HepG2 (cell line): ENCODE measurements around the gene SEMA3G. TPM values are rescaled to one million over a fixed set of nuclear protein-coding genes. Genes with fewer than 3 reads are reported as not detected.
A peak's percentile ranks its signal among the peaks of the same experiment; 100 is the strongest.

Experiments
- AGO1 ChIP-seq: fragments of 200-400 bp; formaldehyde crosslinking; IDR thresholded peaks from 2 replicates; pipeline ENCODE4 v1.6.1; 2017; ENCODE audit warnings: mild to moderate bottlenecking, low read depth, low read length, moderate library complexity; ENCODE audit not compliant: poor library complexity, severe bottlenecking
- BRD4 ChIP-seq: sonication (generic); formaldehyde crosslinking; IDR thresholded peaks from 2 replicates; pipeline ENCODE4 v1.4.0; 2020; ENCODE audit warnings: missing genetic modification reagents
- CBFB ChIP-seq: sonication (generic); formaldehyde crosslinking; IDR thresholded peaks from 2 replicates; pipeline ENCODE4 v1.4.0; 2020; ENCODE audit warnings: missing genetic modification reagents
- DMAP1 ChIP-seq: IDR thresholded peaks from 2 replicates; pipeline ENCODE4 v1.6.1; 2016
- KAT7 ChIP-seq: IDR thresholded peaks from 2 replicates; pipeline ENCODE4 v1.6.1; 2018; ENCODE audit warnings: borderline replicate concordance, missing compliant biosample characterization
- KDM1A ChIP-seq: IDR thresholded peaks from 2 replicates; pipeline ENCODE4 v1.6.1; 2016; ENCODE audit warnings: missing compliant biosample characterization
- LCORL ChIP-seq, 2 experiments: fragments of 450-650 bp in 1 of 2; sonication (generic) in 1 of 2; formaldehyde crosslinking in 1 of 2; IDR thresholded peaks; 2 replicates each; pipeline versions ENCODE4 v1.5.0 to v1.6.1; 2017 to 2020; ENCODE audit warnings: antibody characterized with exemption in 1 of 2, missing genetic modification reagents in 1 of 2
- NCOA2 ChIP-seq: sonication (generic); formaldehyde crosslinking; IDR thresholded peaks from 2 replicates; pipeline ENCODE4 v1.8.0; 2022; ENCODE audit warnings: inconsistent platforms
- NKX3-1 ChIP-seq: sonication (generic); formaldehyde crosslinking; IDR thresholded peaks from 2 replicates; pipeline ENCODE4 v1.5.0; 2020; ENCODE audit warnings: missing genetic modification reagents
- NR2C2 ChIP-seq: sonication (generic); formaldehyde crosslinking; IDR thresholded peaks from 2 replicates; pipeline ENCODE4 v1.4.0; 2020; ENCODE audit warnings: missing genetic modification reagents, mild to moderate bottlenecking, moderate library complexity, borderline replicate concordance
- PHF21A ChIP-seq: sonication (generic); formaldehyde crosslinking; IDR thresholded peaks from 2 replicates; pipeline ENCODE4 v1.5.0; 2020; ENCODE audit warnings: mild to moderate bottlenecking, missing genetic modification reagents
- PLRG1 ChIP-seq: fragments of 450-650 bp; conservative IDR thresholded peaks from 2 replicates; pipeline ENCODE4 v1.6.1; 2016
- REPIN1 ChIP-seq: sonication (generic); formaldehyde crosslinking; IDR thresholded peaks from 2 replicates; pipeline ENCODE4 v1.8.0; 2022; ENCODE audit warnings: missing genetic modification reagents, low read depth, mild to moderate bottlenecking, borderline replicate concordance
- RFX1 ChIP-seq: fragments of 450-650 bp; IDR thresholded peaks from 2 replicates; pipeline ENCODE4 v1.6.1; 2017
- SALL2 ChIP-seq: sonication (generic); formaldehyde crosslinking; IDR thresholded peaks from 2 replicates; pipeline ENCODE4 v1.8.1; 2023; ENCODE audit warnings: mild to moderate bottlenecking, missing genetic modification reagents, inconsistent platforms
- SRSF1 ChIP-seq: fragments of 200-400 bp; formaldehyde crosslinking; optimal IDR thresholded peaks from 2 replicates; pipeline ENCODE3; 2017; ENCODE audit warnings: mild to moderate bottlenecking, low read depth, low read length, moderate library complexity
- STAT5B ChIP-seq: sonication (generic); formaldehyde crosslinking; IDR thresholded peaks from 2 replicates; pipeline ENCODE4 v1.4.0; 2020; ENCODE audit warnings: missing genetic modification reagents
- TBX3 ChIP-seq: fragments of 450-650 bp; IDR thresholded peaks from 2 replicates; pipeline ENCODE4 v1.6.1; 2017; ENCODE audit warnings: antibody characterized with exemption, mild to moderate bottlenecking, inconsistent platforms, borderline replicate concordance
- UBTF ChIP-seq: sonication (generic); formaldehyde crosslinking; IDR thresholded peaks from 2 replicates; pipeline ENCODE4 v1.4.0; 2020; ENCODE audit warnings: mild to moderate bottlenecking, missing genetic modification reagents
- XRCC5 ChIP-seq: fragments of 200-400 bp; formaldehyde crosslinking; optimal IDR thresholded peaks from 2 replicates; pipeline ENCODE3; 2017; ENCODE audit warnings: mild to moderate bottlenecking, low read length
- ZIK1 ChIP-seq: sonication (generic); formaldehyde crosslinking; IDR thresholded peaks from 2 replicates; pipeline ENCODE4 v1.5.0; 2020; ENCODE audit warnings: mild to moderate bottlenecking, low read depth, missing genetic modification reagents, borderline replicate concordance
- ZNF468 ChIP-seq: sonication (generic); formaldehyde crosslinking; IDR thresholded peaks from 2 replicates; pipeline ENCODE4 v1.8.0; 2022; ENCODE audit warnings: mild to moderate bottlenecking, moderate library complexity, missing genetic modification reagents
- ZNF660 ChIP-seq: sonication (generic); formaldehyde crosslinking; IDR thresholded peaks from 2 replicates; pipeline ENCODE4 v1.5.1; 2020; ENCODE audit warnings: mild to moderate bottlenecking, low read depth, missing genetic modification reagents, borderline replicate concordance
- ZNF740 ChIP-seq: sonication (generic); formaldehyde crosslinking; IDR thresholded peaks from 2 replicates; pipeline ENCODE4 v1.4.0; 2020; ENCODE audit warnings: missing genetic modification reagents
- polyA plus RNA-seq, 8 experiments: library from polyadenylated mRNA; depleted of rRNA in 3 of 8; stranded (reverse) in 7 of 8; unstranded in 1 of 8; fragments of >200 nt; fragmentation: Illumina TruSeq in 4 of 8; extraction: Trizol in 4 of 8; gene quantifications; 2 replicates each; pipeline versions ENCODE4 v1.2.1 to v1.2.3, GENCODE V29; 2011 to 2016; ENCODE audit warnings: low read depth in 4 of 8, missing spikeins in 1 of 8, mixed read lengths in 1 of 8; ENCODE audit not compliant: insufficient read depth in 1 of 8
- total RNA-seq, 5 experiments: library from RNA; depleted of rRNA; stranded (reverse); fragments of >200 nt; fragmentation: Illumina TruSeq; extraction: Trizol; gene quantifications; 2 replicates each; pipeline ENCODE4 v1.2.3, GENCODE V29; 2016; ENCODE audit warnings: low read depth in 1 of 5
- TF ChIP-seq, protein P1 (sequence below): sonication (generic); formaldehyde crosslinking; IDR thresholded peaks from 2 replicates; pipeline ENCODE4 v1.4.0; 2020; ENCODE audit warnings: missing genetic modification reagents

The SEMA3G gene
- total and polyA plus RNA-seq, 2 of the 13 experiments (the other 11 are each of a cell fraction or from before 2014, with no cell fraction given): 6.1 to 8.3 TPM

- no peak for TF ChIP-seq SRSF1
- no peak for TF ChIP-seq LCORL (IDR thresholded peaks at IDR 0.05)
- TF ChIP-seq LCORL (CRISPR knock-in tag; IDR thresholded peaks at IDR 0.05): no peak
- 0 out of 2 replicates have a peak, but pooled peaks have one; percentile 33 for TF ChIP-seq CBFB
- TF ChIP-seq ZNF740 (CRISPR knock-in tag): 0 out of 2 replicates have a peak, but pooled peaks have one; percentile 20
- TF ChIP-seq, protein P1, sequence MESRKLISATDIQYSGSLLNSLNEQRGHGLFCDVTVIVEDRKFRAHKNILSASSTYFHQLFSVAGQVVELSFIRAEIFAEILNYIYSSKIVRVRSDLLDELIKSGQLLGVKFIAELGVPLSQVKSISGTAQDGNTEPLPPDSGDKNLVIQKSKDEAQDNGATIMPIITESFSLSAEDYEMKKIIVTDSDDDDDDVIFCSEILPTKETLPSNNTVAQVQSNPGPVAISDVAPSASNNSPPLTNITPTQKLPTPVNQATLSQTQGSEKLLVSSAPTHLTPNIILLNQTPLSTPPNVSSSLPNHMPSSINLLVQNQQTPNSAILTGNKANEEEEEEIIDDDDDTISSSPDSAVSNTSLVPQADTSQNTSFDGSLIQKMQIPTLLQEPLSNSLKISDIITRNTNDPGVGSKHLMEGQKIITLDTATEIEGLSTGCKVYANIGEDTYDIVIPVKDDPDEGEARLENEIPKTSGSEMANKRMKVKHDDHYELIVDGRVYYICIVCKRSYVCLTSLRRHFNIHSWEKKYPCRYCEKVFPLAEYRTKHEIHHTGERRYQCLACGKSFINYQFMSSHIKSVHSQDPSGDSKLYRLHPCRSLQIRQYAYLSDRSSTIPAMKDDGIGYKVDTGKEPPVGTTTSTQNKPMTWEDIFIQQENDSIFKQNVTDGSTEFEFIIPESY (CRISPR knock-in tag): peak; percentile 13; the same call in 1 of the 2 replicates
- no peak for TF ChIP-seq XRCC5
- no peak for TF ChIP-seq DMAP1
- TF ChIP-seq AGO1: no peak
- TF ChIP-seq NR2C2 (CRISPR knock-in tag): peak; percentile 97
- no peak for TF ChIP-seq ZIK1 (CRISPR knock-in tag)
- TF ChIP-seq KDM1A (CRISPR knock-in tag): 0 out of 2 replicates have a peak, but pooled peaks have one; percentile 35
- no peak for TF ChIP-seq NKX3-1 (CRISPR knock-in tag)
- TF ChIP-seq PLRG1: no peak
- TF ChIP-seq BRD4 (CRISPR knock-in tag): no peak
- TF ChIP-seq TBX3: peak; percentile 28; the same call in 1 of the 2 replicates
- no peak for TF ChIP-seq PHF21A (CRISPR knock-in tag)
- no peak for TF ChIP-seq ZNF660 (CRISPR knock-in tag)
- TF ChIP-seq RFX1: no peak
- no peak for TF ChIP-seq KAT7 (CRISPR knock-in tag)
- no peak for TF ChIP-seq ZNF468
- TF ChIP-seq NCOA2: 0 out of 2 replicates have a peak, but pooled peaks have one; percentile 21
- TF ChIP-seq UBTF: no peak
- no peak for TF ChIP-seq STAT5B (CRISPR knock-in tag)
- 0 out of 2 replicates have a peak, but pooled peaks have one; percentile 26 for TF ChIP-seq REPIN1 (CRISPR knock-in tag)
- TF ChIP-seq SALL2 (CRISPR knock-in tag): no peak
Measured at GRCh38 chr3:52451237-52452083, 6.6 kb upstream of the SEMA3G start (continued).
